ELR (cell line): ENCODE results near the gene RTP3.

Experiments used
- DNase-seq: peaks from one replicate; pipeline ENCODE4 v3.0.0-alpha.2; 2015; ENCODE audit warnings: low read depth

The RTP3 gene

GRCh38 chr3:46497556-46498265, at the start of gene RTP3:
Gene RTP3, plus strand, starts transcription at chr3:46497976. Its CDS starts 87 bp downstream, at chr3:46498063.
- no peak for DNase-seq

- no peak for DNase-seq
Measured at GRCh38 chr3:46448721-46449120, 49.1 kb upstream of the RTP3 start.

DNA sequence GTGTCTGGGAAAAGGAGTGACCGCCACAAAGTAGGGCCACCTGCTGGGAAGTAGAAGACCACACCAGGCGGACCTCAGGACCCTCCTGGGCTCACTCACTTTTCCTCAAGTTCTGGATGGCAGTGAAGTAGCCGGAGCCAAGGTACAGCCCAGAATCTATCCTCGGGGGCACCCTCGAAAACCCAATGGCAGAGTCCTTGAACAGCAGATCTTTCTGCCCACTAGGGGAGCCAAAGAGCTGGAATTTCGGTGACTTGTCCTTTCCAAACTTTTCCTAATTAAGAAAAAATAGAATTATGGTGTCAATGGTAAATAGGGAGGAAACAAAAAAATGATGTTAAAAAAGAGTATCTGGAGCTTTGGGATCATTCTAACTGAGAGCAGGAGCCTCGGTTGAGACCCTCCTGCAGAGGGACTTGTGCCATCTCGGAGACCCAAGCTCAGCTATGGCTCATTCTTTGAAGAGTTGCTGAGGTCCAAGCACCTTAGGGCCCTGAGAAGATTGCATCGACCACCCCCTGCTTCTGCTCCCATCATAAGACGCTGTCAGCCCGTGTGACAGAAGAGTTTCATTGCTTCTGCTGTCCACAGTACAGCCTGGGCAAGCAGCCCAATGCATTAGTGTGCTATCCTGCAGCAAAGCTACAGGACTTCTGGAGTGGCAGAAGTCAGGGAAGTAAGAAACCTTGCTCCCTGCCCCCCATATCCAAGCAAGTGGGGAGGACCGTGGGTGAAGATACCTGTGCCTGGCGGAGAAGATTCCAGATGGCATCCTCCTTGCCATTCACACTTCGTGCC, 47.8 kb upstream of the RTP3 start:
- DNase-seq, result peak; percentile 49

DNA sequence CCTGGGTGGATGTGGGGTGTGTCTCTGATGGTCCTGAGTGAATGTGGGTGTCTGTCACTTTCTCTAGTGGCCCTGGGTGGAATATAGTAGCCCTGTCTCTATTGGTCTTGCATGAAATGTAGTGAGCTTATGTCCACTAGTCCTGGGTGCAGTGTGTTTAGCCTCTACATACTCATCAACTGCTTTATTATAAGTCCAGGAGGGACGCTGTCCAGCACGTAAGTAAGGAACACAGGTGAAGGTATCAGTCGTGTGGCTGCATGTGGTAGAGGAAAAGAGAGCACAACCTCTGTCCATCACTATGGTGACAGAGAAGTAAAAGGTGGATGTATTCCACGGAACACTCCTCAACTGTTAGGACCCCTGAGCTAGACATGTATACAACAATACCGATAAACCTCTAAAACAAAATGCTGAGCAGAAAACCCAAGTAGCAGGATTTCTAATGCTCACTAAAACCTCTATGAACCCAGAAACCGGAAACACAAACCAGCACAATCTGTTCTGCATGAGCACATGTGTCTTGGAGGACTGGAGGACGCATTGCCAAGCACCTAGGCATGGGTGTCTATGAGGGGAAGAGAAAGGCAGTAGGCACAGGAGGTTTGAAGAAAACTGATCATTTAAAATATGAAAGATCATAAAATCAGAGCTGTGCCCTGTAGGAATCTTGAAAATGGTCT, 44.1 kb upstream of the RTP3 start:
- no peak for DNase-seq

- no peak for DNase-seq
Measured at GRCh38 chr3:46454209-46454595, 43.6 kb upstream of the RTP3 start.

DNA sequence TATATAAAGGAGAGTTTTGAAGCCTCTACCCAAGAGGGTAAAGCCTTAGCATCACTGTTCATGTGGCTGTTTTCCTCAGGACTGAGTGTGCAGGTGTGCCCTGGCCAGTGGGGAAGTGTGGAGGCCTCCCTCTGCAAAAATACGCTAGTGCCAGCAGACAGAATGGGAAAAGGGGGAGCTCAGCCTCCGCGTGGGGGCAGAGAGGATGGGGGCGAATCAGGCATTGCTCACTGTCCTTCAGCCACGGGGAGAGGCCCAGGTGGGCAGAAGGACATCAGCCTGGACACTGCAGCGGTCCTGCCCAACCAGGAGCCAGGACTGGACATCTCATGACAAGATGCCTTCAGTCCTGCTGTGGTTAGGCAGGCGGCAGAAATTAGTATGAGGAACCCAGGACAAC, 43.2 kb upstream of the RTP3 start:
- DNase-seq, result no peak

GRCh38 chr3:46455231-46456115, 42.3 kb upstream of the RTP3 start:
- DNase-seq, result no peak

- DNase-seq, result no peak
Measured at GRCh38 chr3:46456118-46456517, 41.7 kb upstream of the RTP3 start.

GRCh38 chr3:46460051-46460450, 37.7 kb upstream of the RTP3 start:
- peak; percentile 38 for DNase-seq

DNA sequence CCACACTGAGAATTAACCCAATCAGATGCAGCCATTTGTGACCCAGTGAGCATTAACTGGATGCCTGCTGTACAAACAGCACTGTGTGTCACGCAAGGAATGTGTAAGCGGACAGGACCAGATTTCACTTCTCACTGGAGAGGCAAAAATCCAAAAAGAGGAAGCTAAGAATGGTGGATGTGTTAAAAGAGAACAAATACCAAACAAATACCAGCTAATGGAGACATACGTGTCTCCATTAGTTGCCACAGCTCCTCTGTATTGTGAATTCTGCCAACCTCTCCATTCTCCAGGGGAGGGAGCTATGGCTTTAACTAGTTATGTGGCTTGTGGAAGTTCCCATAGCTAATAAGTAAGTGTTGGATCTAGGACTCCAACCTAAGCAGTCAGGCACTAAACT, 35.7 kb upstream of the RTP3 start:
- peak; percentile 56 for DNase-seq

- peak; percentile 54 for DNase-seq
Measured at GRCh38 chr3:46462511-46462910, 35.3 kb upstream of the RTP3 start.

GRCh38 chr3:46463120-46463867, 34.5 kb upstream of the RTP3 start:
- DNase-seq, result no peak

DNA sequence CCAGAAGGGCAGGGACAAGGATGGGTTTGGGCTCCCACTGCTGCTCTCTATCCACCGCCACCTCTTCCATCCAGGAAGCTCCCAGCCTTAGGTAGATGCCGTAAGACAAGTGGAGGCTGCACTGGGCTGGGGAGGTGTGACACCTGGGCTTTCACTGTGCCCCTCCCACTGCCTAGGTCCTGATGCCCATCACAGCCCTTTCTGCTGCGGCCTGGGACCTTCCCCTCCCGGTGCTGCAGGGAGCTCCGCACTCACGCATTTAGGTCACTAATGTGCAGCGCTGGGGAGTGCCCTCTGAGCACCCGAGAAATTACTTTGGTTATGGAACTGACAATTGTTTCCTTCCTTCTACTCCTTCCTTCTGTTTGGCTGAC, 33.9 kb upstream of the RTP3 start:
- DNase-seq, result no peak

DNA sequence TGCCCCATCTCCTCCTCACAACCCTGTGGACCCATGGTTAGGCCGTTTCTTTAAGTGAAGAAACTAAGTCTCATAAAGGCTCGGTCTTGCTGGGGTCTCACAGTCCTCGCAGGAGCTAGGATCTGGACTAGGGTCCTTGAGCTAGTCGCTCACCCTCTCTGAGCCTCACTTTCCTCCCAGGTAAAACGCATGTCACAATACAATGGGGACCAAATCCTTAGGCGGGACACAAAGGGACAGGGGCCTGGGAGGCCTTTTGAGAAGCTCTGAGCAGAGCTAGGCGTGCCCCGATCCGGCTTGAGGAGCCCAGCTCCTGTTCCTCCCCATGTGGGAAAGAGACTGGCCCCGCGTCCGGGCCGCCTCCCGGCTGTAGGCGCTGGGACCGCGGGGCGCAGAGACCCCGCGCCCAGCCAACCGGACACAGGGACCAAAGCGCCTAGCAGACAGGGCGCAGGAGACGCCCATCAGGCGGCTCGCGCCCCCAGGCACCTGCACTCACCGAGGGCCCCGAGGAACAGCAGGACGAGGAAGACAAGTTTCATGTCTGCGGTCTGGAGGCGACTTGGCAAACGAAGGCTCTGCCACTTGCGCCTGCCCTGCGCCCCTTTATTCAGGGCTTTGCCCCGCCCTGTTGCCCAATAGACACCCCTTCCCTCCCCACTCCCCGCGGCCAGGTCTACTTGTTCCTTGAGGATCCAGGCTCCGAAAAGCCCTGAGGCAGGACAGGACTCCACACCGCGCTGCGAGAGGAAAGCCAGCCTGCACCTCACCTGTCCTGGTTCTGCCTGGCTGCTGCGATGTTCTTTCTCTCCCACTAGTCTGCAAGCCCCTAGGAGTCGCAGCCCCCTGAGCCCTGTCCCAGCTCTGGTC, 33.2 kb upstream of the RTP3 start, which contains the start of gene LTF:
TSS of gene LTF (minus strand) at position 580 of the 870 bp plus-strand sequence. CDS start at position 542, 38 bp downstream.
- no peak for DNase-seq

GRCh38 chr3:46465196-46465520, 32.6 kb upstream of the RTP3 start:
- DNase-seq, result no peak

- no peak for DNase-seq
Measured at GRCh38 chr3:46466273-46466672, 31.5 kb upstream of the RTP3 start.

DNA sequence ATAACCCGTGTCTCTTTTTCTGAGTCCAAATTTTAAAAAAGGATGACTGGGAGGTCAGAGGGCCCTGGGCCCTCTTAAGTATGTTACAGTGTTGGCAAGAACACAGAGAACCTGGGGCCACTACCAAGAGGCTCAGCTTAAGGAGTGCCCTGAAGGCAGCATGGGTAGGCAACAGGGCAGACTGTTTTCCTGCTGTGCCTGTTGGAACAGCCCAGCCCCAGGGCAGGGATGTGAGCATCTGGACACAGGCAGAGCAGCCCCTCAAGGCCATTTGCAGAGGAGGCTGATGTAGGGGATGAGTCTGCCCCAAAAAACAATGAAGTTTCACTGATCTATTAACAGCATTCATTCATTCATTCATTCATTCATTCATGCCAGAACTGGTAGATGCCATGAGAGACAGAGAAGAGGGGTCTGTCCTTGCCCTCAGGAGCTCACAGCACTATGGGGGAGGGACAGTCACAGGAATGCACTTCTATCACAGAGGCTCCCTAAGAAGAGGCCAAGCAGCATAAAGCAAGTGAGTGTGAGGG, 30.8 kb upstream of the RTP3 start:
- DNase-seq, result no peak

GRCh38 chr3:46467562-46467961, 30.2 kb upstream of the RTP3 start:
- DNase-seq, result no peak

GRCh38 chr3:46468753-46469600, 28.8 kb upstream of the RTP3 start:
- no peak for DNase-seq
